GM12873 (cell line): Measurements from ENCODE around the gene CMSS1.

Source experiments
- TF ChIP-seq, protein P1 (sequence below): IDR thresholded peaks from 2 replicates; pipeline ENCODE4 v1.5.1; 2012; ENCODE audit warnings: low read depth, mild to moderate bottlenecking, moderate library complexity, low read length, control low read depth; ENCODE audit not compliant: insufficient read depth; ENCODE audit errors: missing control alignments

Gene CMSS1

DNA sequence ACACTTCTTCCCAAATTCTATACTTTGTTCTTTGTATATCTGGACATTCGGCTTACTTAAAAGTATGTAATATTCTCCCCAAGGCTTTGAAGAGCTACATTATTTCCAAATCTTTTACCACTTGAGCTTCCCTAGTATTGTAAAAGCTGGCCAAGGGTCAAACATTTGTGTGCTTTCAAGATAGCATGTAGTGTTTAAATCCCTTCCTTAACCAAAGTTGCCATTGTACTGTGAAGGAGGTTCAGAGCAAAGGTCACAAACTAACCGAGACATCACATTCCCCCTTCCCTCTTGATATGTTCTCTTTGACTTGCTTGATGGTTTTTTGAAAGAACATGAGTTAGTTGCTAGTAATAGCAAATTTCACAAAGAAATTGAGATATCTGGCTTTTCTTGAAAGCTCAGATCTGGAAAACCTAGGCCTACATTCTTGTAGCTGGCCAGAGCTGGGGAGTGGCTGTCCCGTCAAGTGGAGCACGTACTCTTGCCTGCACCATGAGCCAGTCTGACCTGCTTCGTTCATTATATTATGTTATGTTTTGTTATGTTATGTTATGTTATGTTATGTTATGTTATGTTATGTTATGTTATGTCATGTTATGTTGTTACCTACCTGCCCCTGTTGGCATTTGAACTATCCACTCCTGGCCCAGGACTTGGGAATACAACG lies 236.4 kb downstream of the CMSS1 start:
- TF ChIP-seq, protein P1, sequence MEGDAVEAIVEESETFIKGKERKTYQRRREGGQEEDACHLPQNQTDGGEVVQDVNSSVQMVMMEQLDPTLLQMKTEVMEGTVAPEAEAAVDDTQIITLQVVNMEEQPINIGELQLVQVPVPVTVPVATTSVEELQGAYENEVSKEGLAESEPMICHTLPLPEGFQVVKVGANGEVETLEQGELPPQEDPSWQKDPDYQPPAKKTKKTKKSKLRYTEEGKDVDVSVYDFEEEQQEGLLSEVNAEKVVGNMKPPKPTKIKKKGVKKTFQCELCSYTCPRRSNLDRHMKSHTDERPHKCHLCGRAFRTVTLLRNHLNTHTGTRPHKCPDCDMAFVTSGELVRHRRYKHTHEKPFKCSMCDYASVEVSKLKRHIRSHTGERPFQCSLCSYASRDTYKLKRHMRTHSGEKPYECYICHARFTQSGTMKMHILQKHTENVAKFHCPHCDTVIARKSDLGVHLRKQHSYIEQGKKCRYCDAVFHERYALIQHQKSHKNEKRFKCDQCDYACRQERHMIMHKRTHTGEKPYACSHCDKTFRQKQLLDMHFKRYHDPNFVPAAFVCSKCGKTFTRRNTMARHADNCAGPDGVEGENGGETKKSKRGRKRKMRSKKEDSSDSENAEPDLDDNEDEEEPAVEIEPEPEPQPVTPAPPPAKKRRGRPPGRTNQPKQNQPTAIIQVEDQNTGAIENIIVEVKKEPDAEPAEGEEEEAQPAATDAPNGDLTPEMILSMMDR, result no peak

DNA sequence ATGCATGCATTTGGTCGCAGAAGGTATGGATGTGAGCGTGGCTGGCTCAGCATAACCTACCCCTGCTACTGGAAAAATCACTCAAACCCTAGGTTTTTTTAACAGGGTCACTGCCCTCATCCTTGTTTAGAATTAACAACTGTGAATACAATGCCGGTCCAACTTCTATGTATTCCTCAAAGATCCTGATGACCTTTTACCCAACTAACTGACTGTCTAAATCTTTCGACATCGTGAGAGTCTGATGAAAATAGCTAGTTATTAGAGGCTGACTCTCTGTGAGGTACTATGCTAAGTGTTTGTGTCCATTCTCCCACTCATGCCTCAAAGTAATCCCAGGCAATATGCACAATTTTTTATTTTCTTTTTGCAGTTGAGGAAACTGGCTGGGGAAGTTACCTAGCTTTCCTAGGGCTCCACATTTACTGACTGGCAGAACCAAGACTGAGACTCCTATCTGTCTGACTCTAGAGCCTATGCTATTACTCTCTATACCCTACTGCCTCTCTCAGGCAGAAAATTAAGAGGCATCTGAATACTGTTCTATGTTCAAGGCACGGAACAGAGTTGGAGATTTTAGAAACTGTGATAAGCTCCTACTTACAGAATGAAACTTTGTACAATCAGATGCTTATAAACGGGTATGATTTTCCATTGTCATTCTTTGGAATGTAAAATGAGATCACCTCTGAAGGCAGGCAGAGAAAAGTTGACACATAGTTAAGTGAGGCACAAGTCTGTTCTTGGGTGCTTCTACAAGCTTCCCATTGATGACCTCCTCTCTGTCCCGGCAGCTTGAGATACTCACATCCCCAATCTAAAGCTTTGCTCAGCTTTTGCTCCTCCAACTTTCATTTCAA lies 240.3 kb downstream of the CMSS1 start:
- TF ChIP-seq, protein P1, result no peak

DNA sequence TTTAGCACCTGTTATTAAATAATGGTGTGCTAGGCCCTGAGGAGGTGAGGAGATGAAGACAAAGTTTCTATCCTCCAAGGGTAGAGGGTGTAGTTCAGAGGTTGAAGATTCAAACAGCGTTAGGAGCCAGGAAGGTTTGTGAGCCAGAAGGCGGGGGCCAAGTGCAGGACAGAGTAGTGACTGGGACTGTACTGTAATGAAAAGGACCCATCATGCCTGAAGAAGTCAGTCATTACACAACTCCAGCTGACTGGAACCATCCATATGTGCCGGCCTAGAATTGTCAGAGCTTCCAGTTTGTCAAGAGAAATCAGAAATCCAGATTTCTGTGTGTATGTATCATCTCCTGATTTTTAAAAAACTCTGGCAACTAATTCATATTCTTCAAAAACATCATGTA lies 241.8 kb downstream of the CMSS1 start:
- TF ChIP-seq, protein P1, result no peak

DNA sequence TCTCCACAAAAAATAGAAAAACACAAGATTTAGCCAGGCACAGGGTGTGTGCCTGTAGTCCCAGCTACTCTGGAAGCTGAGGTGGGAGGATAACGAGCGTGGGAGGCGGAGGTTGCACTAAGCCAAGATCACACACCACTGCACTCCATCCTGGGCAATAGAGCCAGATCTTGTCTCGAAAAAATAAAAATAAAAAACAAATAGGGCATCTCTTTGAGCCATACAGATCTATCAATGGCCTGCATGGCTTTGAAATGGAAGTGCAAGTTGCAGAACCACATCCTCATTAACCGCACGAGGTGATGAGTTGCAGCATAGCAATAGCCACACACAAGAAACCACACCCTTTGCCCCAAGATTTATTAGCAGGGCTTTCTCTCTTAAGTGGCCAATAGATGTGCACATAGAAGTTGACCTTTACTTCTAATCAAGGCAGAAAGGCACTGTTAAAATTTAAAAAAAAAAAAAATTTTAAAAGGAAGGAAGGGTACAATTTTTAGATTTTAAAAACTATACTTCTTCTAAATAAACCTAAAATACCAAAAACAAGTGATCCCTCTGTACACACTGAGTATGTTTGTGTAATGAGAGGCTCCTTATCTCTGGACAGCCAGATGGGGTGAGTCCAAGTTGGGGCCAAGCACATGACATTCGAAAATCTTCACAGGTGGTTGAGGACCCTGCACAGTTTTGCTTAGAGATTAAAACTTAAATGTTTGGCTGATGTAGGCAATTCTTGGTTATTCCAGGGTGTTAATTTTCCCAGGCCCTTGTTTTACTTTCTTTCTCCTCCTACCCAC lies 243.2 kb downstream of the CMSS1 start:
- TF ChIP-seq, protein P1, result no peak

DNA sequence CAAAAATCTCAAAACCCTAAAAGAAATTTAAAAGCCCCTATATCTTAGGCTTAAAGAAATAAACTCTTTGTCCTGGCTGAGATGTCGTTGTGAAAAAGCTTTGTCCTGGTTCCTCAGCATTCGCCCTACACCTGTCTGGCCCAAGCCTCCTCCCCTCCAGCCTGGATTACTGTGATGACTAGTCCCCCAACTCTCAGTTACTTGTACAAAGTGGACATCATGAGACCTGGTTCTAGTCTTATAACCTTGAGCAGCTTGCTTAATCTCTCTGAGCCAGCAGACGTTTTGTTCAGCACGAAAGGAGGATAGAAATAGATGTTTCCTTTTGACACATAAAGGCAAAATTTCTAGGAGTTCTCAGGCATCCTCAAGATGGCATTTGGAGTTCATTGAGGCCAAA lies 245.0 kb downstream of the CMSS1 start:
- TF ChIP-seq, protein P1, result no peak

DNA sequence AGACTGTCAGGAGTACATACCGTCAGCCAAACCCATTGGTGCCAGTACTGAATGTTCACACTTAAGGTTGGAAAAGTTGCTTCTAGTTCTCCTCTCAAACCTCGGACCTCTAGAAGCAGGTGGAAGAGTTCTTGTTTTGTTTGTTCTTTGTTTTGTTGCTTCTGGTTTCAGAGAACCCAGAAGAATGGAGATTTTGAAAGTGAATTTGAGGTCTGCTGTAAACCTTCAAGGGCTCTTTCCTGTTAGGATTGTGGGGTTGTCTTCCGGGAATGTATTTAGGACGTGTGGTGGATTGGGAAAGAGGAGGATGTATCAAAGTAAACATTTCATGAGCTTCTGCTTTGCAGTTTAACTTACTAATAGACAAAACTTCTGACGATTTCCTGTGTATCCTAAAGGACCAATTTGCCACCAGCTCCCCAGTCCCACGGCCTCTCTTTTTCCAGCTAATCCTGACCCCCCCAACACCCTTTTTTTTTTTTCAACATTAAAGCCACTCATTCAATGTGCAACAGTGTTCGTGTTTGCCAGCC lies 246.3 kb downstream of the CMSS1 start:
- TF ChIP-seq, protein P1, result no peak
